Measurements from ENCODE around the gene CHRFAM7A.
"Not testable (repeated sequence)": the region's sequence is repeated elsewhere in the genome, so short reads cannot be mapped to it uniquely, and the experiment has no call there.

CHRFAM7A gene

DNA sequence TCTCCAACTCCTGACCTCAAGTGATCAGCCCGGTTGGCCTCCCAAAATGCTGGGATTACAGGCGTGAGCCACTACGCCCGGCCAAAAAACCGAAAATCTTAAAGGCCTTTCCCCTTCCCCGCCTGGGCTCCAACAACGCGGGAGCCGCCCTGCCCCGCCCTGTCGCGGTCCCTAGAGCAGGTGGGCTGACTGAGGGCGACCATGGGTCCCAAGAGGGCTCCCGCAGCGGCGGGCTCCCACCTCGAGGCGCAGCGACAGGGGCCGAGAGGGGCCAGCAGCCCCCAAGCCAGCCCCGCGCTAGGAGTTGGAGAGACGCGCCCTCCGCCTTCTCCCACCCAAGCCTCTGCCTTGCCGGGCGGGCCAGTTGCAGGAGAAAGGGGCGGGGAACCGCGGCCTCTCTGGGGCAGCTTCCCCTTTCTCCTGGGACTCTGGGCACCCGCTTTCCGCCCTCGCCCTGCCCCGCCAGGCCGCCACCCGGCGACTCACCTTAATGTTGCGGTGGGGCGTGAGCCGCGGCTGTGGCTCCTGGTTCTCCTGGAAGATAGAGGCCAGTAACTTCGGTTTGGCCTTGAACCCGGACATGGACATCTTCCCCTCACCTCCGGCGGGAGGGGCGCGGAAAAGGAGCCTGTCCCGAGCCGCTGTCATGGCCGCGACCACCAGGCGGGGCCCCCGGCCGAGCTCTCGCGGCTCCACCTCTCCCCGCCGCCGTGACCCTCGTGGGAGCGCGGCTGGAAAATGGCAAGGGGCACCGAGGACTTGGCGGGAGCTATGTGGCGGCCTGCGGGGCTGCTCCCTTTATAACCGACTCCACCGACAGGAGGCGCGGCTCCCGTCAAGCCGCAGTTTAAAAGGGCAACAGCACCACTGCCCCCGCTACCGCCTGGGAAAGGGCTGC, at the start of gene CHRFAM7A:
CHRFAM7A (minus strand) TSS at position 775 of the 898 bp plus-strand sequence. CDS start 10,189 bp downstream, outside the sequence.
- not testable (repeated sequence) for DNase-seq (ENCODE audit: low read depth in 3 of 3)

DNA sequence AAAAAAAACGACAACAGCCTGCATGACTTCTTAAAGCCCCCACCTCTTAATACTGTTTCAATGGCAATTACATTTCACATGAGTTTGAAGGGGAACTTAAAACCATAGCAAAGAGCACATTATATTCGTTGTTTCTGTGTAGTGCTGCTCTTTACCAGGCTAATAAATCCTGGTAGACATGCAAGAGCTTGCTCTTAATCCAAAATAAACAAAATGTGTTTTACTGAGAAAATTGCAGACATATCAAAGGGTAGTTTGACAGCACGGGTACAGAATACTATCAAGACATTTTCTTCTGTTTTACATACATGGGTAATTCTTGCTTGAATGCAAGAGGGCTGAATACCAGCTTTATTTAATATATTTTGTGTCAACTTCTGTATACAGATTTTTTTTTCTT, 45.0 kb upstream of the CHRFAM7A start:
- not testable (repeated sequence) for DNase-seq (ENCODE audit: low read depth in 3 of 3)

DNA sequence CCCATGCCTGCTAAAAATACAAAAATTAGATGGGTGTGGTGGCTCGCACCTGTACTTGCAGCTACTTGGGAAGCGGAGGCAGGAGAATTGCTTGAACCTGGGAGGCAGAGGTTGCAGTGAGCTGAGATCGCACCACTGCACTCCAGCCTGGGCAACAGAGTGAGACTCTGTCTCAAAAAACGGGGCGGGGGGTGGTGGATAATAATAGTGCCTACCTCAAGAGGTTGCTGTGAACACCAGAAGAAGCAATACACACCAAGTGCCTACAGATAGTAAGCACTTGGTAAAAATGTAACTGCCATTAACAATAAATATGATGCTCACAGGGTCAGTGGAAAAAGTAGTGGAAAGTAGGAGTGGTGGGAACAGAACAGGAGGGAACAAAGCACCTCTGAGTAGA, 42.5 kb upstream of the CHRFAM7A start:
- DNase-seq (ENCODE audit: low read depth in 3 of 3): not testable (repeated sequence)

DNA sequence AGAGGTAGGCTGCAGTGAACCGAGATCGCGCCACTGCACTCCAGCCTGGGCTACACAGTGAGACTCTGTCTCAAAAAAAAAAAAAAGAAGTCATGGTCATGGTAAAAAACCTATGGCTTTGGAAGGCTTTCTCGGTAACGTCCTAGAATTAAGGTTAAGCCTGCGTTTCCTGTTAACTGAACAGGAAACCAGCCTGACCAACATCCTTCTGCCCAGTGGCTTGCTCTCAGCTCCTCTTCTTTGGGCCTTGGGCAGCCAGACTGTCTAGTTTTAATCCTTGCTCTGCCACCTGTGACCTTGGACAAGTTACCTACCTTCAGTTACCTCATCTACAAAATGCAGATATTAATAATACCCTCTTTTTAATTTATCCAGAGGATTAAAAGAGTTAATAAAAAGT, 27.4 kb upstream of the CHRFAM7A start:
- not testable (repeated sequence) for DNase-seq (ENCODE audit: low read depth in 3 of 3)

DNA sequence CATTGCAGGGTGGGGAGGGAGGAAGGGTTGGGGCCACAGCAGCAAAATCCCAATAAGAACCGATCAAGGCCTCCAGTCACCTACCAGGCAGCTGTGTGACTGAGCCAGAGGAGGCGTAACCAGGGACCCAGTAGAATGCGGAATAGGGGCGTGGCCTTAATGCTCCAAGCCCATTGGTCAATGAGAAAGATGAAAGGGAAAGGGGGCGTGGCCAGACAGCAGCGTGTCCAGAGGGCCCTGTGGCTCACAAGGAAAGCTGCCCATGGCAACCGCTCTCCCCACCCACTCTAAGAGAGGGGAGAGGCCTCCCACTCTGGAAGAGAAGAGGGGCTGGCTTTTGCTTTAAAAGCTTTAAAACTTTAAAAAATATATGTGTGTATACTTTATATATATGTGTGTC, 20.8 kb upstream of the CHRFAM7A start, which contains the start of gene GOLGA8R:
GOLGA8R (minus strand) TSS at position 101 of the 400 bp plus-strand sequence; CDS start at position 3, 98 bp downstream.
- not testable (repeated sequence) for DNase-seq (ENCODE audit: low read depth in 3 of 3)

DNA sequence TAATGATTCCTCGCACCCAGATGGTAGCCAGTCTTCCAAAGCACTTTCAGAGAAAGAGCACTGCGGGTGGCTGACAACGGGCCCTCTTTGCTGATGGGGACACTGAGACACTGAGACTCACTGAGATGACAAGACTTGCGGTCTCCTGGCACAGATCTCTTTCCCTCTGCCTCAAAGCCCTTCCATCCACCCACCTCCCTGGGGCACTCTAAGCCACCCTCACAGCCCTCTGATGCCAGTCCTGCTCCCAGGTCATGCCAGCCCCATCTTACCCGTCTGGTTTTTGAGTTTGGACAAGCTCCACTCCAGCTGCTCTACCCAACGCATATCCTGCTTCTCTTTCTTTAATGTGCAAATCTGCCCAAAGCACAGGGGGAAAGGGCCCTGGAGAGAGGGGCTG, 14.3 kb upstream of the CHRFAM7A start:
- not testable (repeated sequence) for DNase-seq (ENCODE audit: low read depth in 3 of 3)

DNA sequence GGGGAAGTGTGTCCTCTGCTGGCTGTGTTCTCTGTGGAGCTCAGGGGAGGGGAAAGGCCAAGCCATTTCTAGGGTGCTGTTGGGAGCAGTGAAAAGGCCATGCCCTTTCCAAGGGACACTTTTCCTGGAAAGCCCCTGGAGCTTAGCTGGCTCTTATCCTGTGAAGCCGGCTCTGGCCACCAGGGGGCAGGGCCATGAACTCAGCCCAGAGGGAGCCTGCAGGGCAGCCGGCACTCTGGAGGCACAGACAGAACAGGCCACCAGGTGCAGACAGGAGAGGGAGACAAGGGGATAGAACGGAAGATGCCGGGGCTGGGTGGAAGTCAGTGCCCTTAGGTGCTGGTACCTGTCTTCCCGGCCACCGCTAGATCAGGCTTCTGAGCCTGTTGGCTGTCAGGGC, 5.6 kb upstream of the CHRFAM7A start:
- peak; percentile 14 to 16 (median 16) for DNase-seq (ENCODE audit: low read depth in 3 of 3)

DNA sequence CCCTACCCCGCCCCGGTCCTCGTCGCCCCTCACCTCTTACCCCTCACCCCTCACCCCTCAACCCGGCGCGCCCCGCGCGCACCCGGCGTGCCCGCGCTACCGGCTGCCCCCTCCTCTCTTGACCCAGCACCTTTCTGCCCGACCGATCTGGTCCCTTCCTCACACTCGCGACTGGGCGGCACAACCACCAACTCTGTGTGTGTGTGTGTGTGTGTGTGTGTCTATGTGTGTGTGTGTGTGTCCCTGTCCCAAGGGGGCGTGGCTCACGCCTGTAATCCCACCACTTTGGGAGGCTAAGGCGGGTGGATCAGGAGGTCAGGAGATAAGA, 288 bp upstream of the CHRFAM7A start:
- not testable (repeated sequence) for DNase-seq (ENCODE audit: low read depth in 3 of 3)

DNA sequence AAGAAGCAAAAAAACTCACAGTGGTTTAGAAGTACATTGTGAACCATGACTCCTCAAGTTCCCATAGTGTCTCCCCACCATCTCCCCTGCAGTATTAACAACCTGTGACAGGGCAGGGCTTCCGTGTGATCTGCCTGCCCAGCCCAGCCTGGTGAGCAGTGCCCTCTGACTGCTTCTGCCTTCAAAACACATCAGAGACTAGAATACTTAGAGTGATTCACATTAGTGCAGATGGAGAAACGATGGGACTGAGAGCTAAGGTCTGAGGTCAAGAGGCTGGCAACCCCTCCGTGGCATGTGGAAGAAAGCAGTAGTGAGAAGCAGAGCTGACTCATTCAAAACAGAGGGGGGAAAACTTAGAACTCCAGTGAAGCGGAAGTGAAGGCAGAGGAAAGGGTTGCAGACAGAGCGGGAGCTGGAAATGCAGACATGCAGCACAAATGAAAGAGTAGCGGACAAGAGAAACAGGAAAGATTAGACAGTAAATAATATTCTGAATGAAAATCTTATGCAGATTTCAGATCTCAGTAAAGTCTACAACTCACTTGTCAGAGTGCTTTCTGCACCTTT, 6.9 kb downstream of the CHRFAM7A start:
- not testable (repeated sequence) for DNase-seq (ENCODE audit: low read depth in 3 of 3)

DNA sequence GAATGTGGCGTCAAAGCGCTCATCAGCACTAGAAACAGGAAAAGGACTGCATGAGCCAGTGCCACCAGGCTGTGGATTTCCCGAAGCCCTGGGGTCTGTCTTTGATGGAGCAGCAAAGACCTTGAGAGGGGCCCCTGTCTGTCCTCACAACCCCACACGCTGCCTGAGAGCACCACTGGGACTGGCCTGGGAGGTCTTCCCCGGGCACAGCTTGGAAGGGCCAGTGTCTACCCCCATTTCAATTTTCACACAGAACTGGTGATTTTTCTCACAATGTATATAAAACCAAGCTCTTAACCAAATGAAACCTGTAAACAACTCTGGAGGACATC, 16.3 kb downstream of the CHRFAM7A start:
- DNase-seq (ENCODE audit: low read depth in 3 of 3): not testable (repeated sequence)

DNA sequence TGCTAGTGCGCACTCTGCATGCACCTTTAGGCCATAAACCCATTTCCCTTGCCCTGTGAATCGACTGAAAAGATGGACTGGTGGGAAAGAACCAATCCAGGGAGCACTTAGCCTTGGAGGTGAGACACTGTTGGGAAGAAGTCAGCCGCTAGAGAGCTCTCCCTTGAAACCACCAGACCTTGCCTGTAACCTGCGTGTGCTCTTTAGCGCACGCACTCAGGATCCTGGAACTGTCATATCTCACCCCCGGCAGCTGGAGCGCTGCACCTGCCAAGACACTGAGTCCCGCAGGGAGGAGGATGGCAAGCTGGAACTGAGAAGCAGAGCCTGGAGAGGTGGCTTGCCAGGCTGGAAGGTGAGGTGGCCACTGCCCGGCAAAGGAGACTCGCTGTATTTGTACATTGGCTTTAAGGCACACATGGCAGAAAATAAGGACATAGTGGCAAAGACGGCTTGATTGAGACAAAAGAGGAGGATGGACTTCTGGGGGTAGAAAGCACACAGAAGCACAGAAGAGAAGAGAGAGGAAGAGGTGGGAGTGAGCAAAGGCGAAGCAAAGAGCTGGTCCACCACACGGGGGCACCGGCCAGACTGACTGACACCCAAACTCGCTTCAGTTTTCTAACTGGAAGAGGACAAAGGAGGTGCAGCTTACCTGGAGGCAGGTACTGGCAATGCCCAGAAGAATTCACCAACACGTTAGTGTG, 16.8 kb downstream of the CHRFAM7A start:
- DNase-seq (ENCODE audit: low read depth in 3 of 3): not testable (repeated sequence)

DNA sequence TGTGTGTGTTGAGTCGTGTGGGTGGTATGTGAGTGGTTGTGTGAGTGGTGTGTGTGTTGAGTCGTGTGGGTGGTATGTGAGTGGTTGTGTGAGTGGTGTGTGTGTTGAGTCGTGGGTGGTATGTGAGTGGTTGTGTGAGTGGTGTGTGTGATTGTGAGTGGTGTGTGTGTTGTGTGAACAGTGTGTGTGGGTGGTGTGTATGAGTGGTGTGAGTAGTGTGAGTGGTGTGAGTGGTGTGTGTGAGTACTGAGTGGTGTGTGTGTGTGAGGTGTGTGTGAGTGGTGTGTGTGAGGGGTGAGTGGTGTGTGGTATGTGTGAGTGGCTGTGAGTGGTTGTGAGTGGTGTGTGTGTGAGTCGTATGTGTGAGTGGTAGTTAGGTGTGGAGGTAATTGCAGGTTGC, 17.5 kb downstream of the CHRFAM7A start:
- not testable (repeated sequence) for DNase-seq (ENCODE audit: low read depth in 3 of 3)

DNA sequence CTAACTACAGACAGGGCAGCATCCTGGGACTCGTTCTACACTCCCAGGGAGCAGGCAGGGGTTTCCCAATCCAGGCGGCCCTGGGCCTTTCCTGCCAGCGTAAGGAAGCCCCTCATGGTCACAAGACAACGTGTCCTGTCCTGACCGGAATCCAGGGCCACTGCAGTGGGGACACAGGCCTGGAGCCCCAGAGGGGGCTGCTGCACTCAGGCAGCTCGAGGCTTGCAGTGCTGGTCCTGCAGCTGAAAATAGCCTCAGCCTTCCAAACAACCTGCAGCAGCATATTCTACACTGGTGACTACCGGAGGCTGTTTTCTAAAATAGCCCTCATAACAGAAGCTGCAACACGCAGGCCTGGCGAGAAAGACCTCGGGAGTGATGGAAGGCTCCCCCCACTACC, 18.5 kb downstream of the CHRFAM7A start:
- DNase-seq (ENCODE audit: low read depth in 3 of 3): not testable (repeated sequence)

DNA sequence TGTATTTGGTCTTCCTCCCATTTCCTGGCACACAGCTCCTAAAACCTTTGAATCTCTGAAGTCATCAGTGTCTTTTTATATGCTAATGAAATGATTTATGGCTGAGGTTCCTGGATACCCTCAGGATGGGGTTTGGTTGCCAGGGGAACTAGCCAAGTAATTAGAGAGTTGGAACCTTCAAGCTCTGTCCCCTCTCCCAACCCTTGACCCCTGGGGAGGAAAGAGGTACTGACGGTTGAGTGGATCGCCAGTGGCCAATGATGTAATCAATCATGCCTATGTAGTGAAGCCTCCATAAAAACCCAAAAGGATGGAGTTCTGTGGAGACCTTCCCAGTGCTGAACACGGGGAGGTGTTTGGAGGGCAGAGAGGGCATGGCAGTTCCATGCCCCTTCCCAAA, 25.1 kb downstream of the CHRFAM7A start:
- DNase-seq (ENCODE audit: low read depth in 3 of 3): not testable (repeated sequence)

DNA sequence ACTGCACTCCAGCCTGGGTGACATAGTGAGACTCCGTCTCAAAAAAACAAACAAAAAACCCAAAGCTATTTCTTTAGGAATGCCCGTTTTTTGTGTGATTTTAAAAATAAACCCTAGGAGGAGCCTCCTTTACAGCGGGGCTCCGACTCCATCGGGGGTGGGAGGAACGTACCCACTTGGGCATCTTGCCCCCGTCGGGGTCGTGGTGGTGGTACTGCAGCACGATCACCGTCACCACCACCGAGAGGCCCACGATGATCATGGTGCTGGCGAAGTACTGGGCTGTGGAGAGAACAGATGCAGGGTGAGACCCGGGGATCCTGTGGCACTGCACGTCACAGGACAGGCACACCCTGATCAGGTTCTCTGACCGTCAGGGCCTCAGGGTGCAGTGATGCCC, 26.1 kb downstream of the CHRFAM7A start:
- not testable (repeated sequence) for DNase-seq (ENCODE audit: low read depth in 3 of 3)

DNA sequence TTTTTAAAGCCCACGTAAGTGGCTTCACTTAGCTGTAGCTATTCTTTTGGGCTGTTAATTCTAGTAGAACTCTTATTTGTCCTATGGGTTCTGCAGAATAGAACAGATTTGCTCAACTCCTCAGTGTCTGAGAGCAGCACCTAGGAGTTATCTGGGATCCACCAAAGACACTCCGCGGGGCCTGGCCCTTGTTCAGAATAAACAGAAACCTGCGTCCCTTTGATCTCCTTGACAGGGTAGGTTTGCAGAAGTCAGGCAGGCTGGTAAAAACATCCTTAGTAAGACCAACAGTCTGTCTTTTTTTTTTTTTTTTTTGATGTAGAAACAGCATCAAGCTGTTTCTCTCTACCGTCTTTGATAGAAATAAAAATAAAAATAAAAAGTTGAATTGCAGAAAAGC, 31.9 kb downstream of the CHRFAM7A start:
- not testable (repeated sequence) for DNase-seq (ENCODE audit: low read depth in 3 of 3)

DNA sequence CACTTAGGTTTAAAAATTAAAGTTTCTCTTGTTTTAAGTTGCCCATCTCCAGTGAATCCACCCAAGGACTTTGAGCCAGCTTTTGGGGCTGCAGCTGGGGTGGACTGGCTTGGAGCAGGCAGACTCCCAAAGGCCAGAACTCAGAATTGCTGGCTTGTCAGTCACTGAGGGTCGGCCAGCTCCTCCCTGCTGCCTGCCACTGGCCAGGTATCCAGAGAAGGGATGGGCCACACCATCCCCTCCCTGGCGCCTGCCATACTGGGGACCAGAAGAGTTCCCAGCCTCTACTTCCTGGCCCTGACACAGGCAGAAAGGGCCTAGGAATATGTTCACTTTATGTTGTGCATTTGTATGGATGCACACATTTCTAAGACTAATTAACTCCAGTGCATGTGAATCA, 32.4 kb downstream of the CHRFAM7A start:
- not testable (repeated sequence) for DNase-seq (ENCODE audit: low read depth in 3 of 3)

DNA sequence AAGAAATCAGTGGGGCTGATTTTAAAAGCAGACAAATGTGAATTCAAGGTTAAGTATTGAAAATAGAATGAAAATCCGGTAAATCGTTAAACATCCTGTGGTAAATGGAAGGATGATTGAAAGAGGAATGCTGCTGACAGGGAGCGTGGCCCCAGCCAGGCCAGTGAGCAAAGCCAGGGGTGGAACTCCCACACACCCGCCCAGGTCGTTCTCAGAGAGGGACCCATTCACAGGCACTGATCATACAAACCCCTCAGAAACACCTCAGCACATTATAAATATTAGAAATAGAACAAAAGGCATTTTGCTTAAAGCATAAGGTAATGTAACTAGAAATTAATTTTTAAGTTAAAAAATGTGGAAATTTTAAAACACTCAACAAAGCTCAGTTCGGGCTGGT, 38.3 kb downstream of the CHRFAM7A start:
- DNase-seq (ENCODE audit: low read depth in 3 of 3): not testable (repeated sequence)

DNA sequence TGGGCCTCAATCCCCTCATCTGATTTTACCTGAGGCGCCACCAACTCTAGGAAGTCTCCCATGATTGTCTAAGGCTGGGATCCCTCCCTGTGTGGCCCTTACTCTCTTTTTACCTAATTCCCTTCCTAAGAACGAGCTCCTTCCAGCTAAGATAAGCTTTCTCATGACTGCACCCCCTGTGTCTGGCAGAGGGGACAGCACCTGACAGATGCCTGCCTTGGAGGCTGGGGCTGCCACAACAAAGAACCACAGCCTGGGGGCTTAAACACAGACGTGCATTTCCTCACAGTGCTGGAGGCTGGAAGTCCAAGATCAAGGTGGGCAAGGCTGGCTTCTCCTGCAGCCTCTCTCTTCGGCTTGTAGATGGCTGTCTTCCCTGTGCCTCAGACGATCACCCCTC, 43.5 kb downstream of the CHRFAM7A start:
- DNase-seq (ENCODE audit: low read depth in 3 of 3): not testable (repeated sequence)

DNA sequence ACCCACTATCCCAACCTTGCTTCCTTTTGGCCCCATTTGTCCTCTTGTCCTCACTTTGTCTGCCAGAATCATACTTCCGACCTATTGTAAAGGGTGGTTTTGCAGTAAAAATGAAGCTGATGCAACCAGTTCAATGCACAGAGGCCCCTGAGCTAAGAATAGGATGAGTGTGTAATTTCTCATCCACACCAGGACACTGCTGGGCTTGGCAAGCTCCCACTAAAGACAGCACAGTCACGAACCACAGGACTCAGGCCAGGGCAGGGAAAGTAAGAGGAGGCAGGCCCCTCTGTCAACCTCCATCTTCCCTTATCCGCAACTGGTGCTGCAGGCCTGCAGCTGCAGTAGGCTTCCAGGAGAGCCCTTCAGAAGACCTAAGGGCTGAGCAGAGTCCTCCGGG, 56.8 kb downstream of the CHRFAM7A start:
- DNase-seq (ENCODE audit: low read depth in 3 of 3): not testable (repeated sequence)

DNA sequence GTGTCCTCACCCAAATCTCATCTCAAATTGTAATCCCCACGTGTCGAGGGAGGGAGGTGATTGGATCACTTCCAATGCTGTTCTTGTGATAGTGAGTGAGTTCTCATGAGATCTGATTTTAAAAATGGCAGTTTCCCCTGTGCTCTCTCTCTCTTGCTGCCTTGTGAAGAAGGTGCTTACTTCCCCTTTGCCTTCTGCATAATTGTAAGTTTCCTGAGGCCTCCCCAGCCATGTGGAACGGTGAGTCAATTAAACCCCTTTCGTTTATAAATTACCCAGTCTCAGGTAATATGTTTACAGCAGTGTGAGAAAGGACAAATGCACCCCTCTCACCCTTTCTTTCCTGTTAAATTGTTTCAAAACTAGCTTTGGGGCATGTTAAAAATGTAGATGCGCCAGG, 59.2 kb downstream of the CHRFAM7A start:
- not testable (repeated sequence) for DNase-seq (ENCODE audit: low read depth in 3 of 3)

DNA sequence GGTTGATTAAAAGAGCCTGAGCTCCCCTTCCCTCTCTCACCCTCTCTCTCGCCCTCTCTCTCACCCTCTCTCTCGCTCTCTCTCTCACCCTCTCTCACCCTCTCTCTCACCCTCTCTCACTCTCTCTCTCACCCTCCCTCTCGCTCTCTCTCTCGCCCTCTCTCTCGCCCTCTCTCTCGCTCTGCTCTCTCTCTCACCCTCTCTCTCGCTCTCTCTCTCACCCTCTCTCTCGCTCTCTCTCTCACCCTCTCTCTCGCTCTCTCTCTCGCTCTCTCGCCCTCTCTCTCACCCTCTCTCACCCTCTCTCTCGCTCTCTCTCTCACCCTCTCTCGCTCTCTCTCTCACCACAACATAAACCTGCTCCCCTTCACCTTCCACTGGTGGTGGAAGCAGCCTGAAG, 67.2 kb downstream of the CHRFAM7A start:
- not testable (repeated sequence) for DNase-seq (ENCODE audit: low read depth in 3 of 3)

Data from stimulated activated CD4-positive, alpha-beta T cell treated with anti-CD3 and anti-CD28 coated beads, TNF-alpha, amount 100 ng/mL, for 4 hours (primary cell).